ENCODE data around the gene CCDC88C.

DNA sequence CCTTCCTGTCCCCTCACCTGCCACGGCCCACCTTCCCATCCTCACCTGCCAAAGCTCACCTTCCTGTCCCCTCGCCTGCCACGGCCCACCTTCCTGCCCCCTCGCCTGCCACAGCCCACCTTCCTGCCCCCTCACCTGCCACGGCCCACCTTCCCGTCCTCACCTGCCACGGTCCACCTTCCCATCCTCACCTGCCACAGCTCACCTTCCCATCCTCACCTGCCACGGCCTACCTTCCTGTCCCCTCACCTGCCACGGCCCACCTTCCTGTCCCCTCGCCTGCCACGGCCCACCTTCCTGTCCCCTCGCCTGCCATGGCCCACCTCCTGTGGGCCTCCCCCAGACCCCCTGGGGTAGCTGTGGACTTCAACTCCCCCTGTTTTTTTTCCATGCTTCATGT lies 124.3 kb downstream of the CCDC88C start:
- TF ChIP-seq, protein P1, sequence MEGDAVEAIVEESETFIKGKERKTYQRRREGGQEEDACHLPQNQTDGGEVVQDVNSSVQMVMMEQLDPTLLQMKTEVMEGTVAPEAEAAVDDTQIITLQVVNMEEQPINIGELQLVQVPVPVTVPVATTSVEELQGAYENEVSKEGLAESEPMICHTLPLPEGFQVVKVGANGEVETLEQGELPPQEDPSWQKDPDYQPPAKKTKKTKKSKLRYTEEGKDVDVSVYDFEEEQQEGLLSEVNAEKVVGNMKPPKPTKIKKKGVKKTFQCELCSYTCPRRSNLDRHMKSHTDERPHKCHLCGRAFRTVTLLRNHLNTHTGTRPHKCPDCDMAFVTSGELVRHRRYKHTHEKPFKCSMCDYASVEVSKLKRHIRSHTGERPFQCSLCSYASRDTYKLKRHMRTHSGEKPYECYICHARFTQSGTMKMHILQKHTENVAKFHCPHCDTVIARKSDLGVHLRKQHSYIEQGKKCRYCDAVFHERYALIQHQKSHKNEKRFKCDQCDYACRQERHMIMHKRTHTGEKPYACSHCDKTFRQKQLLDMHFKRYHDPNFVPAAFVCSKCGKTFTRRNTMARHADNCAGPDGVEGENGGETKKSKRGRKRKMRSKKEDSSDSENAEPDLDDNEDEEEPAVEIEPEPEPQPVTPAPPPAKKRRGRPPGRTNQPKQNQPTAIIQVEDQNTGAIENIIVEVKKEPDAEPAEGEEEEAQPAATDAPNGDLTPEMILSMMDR (IDR thresholded peaks at IDR 0.05): no peak
- TF ChIP-seq POLR2A (IDR thresholded peaks at IDR 0.05): no peak
